K562 (cell line): ENCODE results near the gene OLFML2A. TPM values are rescaled to one million over a fixed set of nuclear protein-coding genes. Genes with fewer than 3 reads are reported as not detected.

Experiments used
- ATAC-seq: fragments of 200-7000 bp; cut with Tn5 transposase; 3 replicates; pipeline ENCODE4 v1.9.1; 2020; ENCODE audit warnings: moderate library complexity
- BruUV-seq: library from RNA; stranded (reverse); fragments of 400-500 nt; replicated peaks from 2 replicates; lab custom pipeline; 2021; lab: Mats Ljungman, UMichigan
- CTCF ChIA-PET: fragments of 300-600 bp; formaldehyde crosslinking; extraction: SDS; loops from one replicate; lab custom pipeline; 2021; ENCODE audit warnings: low intra/inter-chr PET ratio; lab: Yijun Ruan, JAX
- POLR2A ChIA-PET: fragments of 300-600, 350-650 bp; sonication (Branson Sonifier 250); formaldehyde crosslinking; extraction: SDS; loops from one replicate; lab custom pipeline; 2021; ENCODE audit warnings: antibody characterized with exemption, inconsistent platforms; lab: Yijun Ruan, JAX
- DNase-seq, 4 experiments: peaks; one replicate each; pipeline versions ENCODE4 v3.0.0 to v3.0.0-alpha.2; 2011 to 2018; ENCODE audit warnings: low spot score in 3 of 4, mixed read lengths in 3 of 4; ENCODE audit errors: extremely low read depth in 1 of 4
- FAIRE-seq: peaks from 2 replicates; lab custom pipeline; 2011; peaks lifted over from hg19 to GRCh38; lab: Jason Lieb, UNC
- H2AFZ ChIP-seq: 2 replicates; pipeline ENCODE4 v1.6.0; 2011; ENCODE audit warnings: low read depth, low read length, control low read depth, inconsistent platforms
- H3K27ac ChIP-seq: fragments of 200-600 bp; 3 replicates; pipeline ENCODE4 v1.8.0; 2011; ENCODE audit warnings: low read depth, mild to moderate bottlenecking, control low read depth, inconsistent platforms, low read length, moderate library complexity, mixed read lengths; ENCODE audit errors: extremely low read depth
- H3K27me3 ChIP-seq, 2 experiments: fragments of 300-600 bp in 1 of 2; 2 replicates in 1 of 2; 3 replicates in 1 of 2; pipeline versions ENCODE4 v1.6.0 to v1.8.0; 2011; ENCODE audit warnings: inconsistent platforms in 2 of 2, low read length in 2 of 2, mild to moderate bottlenecking in 1 of 2, mixed read lengths in 1 of 2, moderate library complexity in 1 of 2; ENCODE audit not compliant: control insufficient read depth in 2 of 2, insufficient read depth in 2 of 2
- H3K36me3 ChIP-seq: fragments of 300-600 bp; 3 replicates; pipeline ENCODE4 v1.8.0; 2011; ENCODE audit warnings: mild to moderate bottlenecking, low read length, inconsistent platforms; ENCODE audit not compliant: control insufficient read depth, insufficient read depth
- H3K4me1 ChIP-seq, 2 experiments: fragments of 200-600 bp in 1 of 2; replicated peaks in 1 of 2; 2 replicates in 1 of 2; 3 replicates in 1 of 2; pipeline versions ENCODE4 v1.5.1 to v1.8.0; 2011; ENCODE audit warnings: inconsistent platforms in 2 of 2, low read length in 2 of 2, mild to moderate bottlenecking in 1 of 2, mixed read lengths in 1 of 2, moderate library complexity in 1 of 2; ENCODE audit not compliant: control insufficient read depth in 2 of 2, insufficient read depth in 2 of 2
- H3K4me2 ChIP-seq: 2 replicates; pipeline ENCODE4 v1.6.1; 2011; ENCODE audit warnings: low read length, control low read depth, inconsistent platforms, mixed read lengths; ENCODE audit not compliant: insufficient read depth
- H3K4me3 ChIP-seq: fragments of 200-600 bp; sonication (generic), shearing (Covaris generic); 2 replicates; pipeline ENCODE4 v1.5.1; 2016; ENCODE audit warnings: control low read depth, inconsistent platforms
- H3K79me2 ChIP-seq: fragments of 200-600 bp; 3 replicates; pipeline ENCODE4 v1.8.0; 2011; ENCODE audit warnings: low read length, inconsistent platforms; ENCODE audit not compliant: control insufficient read depth, insufficient read depth
- H3K9ac ChIP-seq, 2 experiments: 2 replicates each; pipeline versions ENCODE4 v1.6.0 to v1.6.1; 2011; ENCODE audit warnings: low read depth in 2 of 2, low read length in 2 of 2, control low read depth in 1 of 2, inconsistent platforms in 1 of 2, mild to moderate bottlenecking in 1 of 2, mixed read lengths in 1 of 2; ENCODE audit not compliant: insufficient read depth in 1 of 2
- H3K9me1 ChIP-seq: one replicate; pipeline ENCODE4 v1.6.0; 2011; ENCODE audit warnings: inconsistent platforms, mild to moderate bottlenecking, low read length, moderate library complexity; ENCODE audit not compliant: control insufficient read depth, insufficient read depth
- H3K9me3 ChIP-seq: replicated peaks from 2 replicates; pipeline ENCODE4 v1.5.1; 2011; ENCODE audit warnings: low read depth, low read length, inconsistent platforms; ENCODE audit not compliant: control insufficient read depth, insufficient read depth
- H4K20me1 ChIP-seq: replicated peaks from 2 replicates; pipeline ENCODE4 v1.6.1; 2011; ENCODE audit warnings: low read length, inconsistent platforms, mixed read lengths; ENCODE audit not compliant: control insufficient read depth, insufficient read depth
- HMG20A ChIP-seq: fragments of 450-650 bp; formaldehyde crosslinking; conservative IDR thresholded peaks from 2 replicates; pipeline ENCODE4 v1.4.0; 2020; ENCODE audit warnings: mild to moderate bottlenecking, mixed read lengths
- ZBTB33 ChIP-seq: sonication (generic); formaldehyde crosslinking; IDR thresholded peaks from 2 replicates; pipeline ENCODE4 v1.8.1; 2023; ENCODE audit warnings: mild to moderate bottlenecking, missing genetic modification reagents
- WGBS: fragments of 100-300 bp; shearing (Covaris generic); methylation state at CpG from one replicate; pipeline ENCODE4 v1.1.6; 2016; ENCODE audit warnings: low coverage, mixed read lengths; ENCODE audit not compliant: insufficient coverage; ENCODE audit errors: missing lambda C conversion rate; 5-methylcytosine and 5-hydroxymethylcytosine counted together
- in situ Hi-C: fragments of 300-500 bp; cut with MboI; formaldehyde crosslinking; loops from 4 replicates; pipeline ENCODE4 v1.15.0; 2018; ENCODE audit warnings: inconsistent platforms, mixed read lengths
- intact Hi-C: fragments of 100-400 bp; cut with micrococcal nuclease; formaldehyde crosslinking; loops from 2 replicates; pipeline ENCODE4 v1.14.2; 2022
- polyA plus RNA-seq, 8 experiments: library from polyadenylated mRNA; depleted of rRNA in 4 of 8; stranded (reverse) in 5 of 8; unstranded in 3 of 8; fragments of >200 nt; fragmentation: Nextera tagmentation in 2 of 8; fragmentation: Illumina TruSeq in 1 of 8; extraction: Ambion mirVana in 2 of 8; extraction: Trizol in 1 of 8; gene quantifications; 2 replicates each; pipeline versions ENCODE4 v1.2.1 to v1.2.3, GENCODE V29; 2011 to 2014; ENCODE audit warnings: inconsistent platforms in 1 of 8, missing spikeins in 1 of 8
- total RNA-seq, 7 experiments: library from RNA; depleted of rRNA in 6 of 7; stranded (reverse); fragments of >200 nt in 6 of 7; fragmentation: Illumina TruSeq in 2 of 7; extraction: Trizol in 2 of 7; gene quantifications; 2 replicates each; pipeline versions ENCODE4 v1.2.1 to v1.2.3, GENCODE V29; 2011 to 2021; ENCODE audit warnings: low replicate concordance in 1 of 7

OLFML2A gene
- total and polyA plus RNA-seq, 9 of the 15 experiments (the other 6 are each of a cell fraction or from before 2014, with no cell fraction given), result 0.16 TPM; not detected in 8

DNA sequence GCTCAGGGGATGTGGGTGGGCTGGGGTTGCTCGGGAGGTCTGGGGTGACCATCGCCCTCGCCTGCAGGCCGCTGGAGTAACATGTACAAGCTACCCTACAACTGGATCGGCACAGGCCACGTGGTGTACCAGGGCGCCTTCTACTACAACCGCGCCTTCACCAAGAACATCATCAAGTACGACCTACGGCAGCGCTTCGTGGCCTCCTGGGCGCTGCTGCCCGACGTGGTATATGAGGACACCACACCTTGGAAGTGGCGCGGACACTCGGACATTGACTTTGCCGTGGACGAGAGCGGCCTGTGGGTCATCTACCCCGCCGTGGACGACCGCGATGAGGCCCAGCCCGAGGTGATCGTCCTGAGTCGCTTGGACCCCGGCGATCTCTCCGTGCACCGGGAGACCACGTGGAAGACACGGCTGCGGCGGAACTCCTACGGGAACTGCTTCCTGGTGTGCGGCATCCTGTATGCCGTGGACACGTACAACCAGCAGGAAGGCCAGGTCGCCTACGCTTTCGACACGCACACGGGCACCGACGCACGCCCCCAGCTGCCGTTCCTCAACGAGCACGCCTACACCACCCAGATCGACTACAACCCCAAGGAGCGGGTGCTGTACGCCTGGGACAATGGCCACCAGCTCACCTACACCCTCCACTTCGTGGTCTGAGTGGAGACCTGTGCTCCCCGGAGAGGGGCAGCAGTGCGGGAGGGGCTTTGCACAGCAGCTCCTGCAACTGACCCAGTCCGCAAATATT lies 33.0 kb downstream of the OLFML2A start:
- Histone ChIP-seq H3K4me1 (peaks cover 2 to 24% of the 10 kb centered on the region in 2 experiments; a peak in 4 of 5 replicates), H3K27ac (no peak overlapping the region), H3K9me1 (no peaks in the 10 kb centered on the region), H3K4me3 (no peak overlapping the region), H3K9me3 (no peaks in the 10 kb centered on the region), H3K36me3 (no peaks in the 10 kb centered on the region), H4K20me1 (no peaks in the 10 kb centered on the region), H3K79me2 (no peaks in the 10 kb centered on the region), H3K4me2 (no peak overlapping the region), H3K9ac (no peak overlapping the region), H2AFZ (no peak overlapping the region), H3K27me3 (no peaks in the 10 kb centered on the region)
- POLR2A ChIA-PET, result interaction anchor here (1.4 kb wide), 1 partner anchor 10 kb away, joined by 3 read pairs; no protein-coding TSS in a partner anchor
- no TSS peak for BruUV-seq
- CTCF ChIA-PET, result no interaction called here
- WGBS, result 92% methylated on average over 48 of the region's 60 CpGs
- TF ChIP-seq ZBTB33 (CRISPR knock-in tag), result peak; percentile 72; the same call in 1 of the 2 replicates
- no peak for TF ChIP-seq HMG20A (CRISPR knock-in tag)
- ATAC-seq (no peak), DNase-seq (no peak), FAIRE-seq (no peak)
- intact Hi-C loops (no loop called here), in situ Hi-C loops (no loop called here)
